ENCODE results near the gene PODXL2. TPM values are rescaled to one million over a fixed set of nuclear protein-coding genes. Genes with fewer than 3 reads are reported as not detected.

The PODXL2 gene
- total RNA-seq (1 to 10 TPM; 4.0 to 4.2 TPM), total RNA-seq (0.79 to 19.1 (median 4.6) reads per million in 172 experiments)
- 4.2 TPM for polyA plus RNA-seq (2013, experiment 1 of 2)
- polyA plus RNA-seq (2013, experiment 2 of 2): 3.7 TPM

- Mint-ChIP-seq H3K4me3 (peak within 1 kb of the TSS; percentile 90), H3K27me3 (peaks cover 36% of the 10 kb centered on the region), H3K4me1 (ENCODE audit: low read depth) (peaks cover 44% of the 10 kb centered on the region), H3K36me3 (ENCODE audit: low read depth) (no peaks in the 10 kb centered on the region), H3K9me3 (no peaks in the 10 kb centered on the region), H3K27ac (peak within 1 kb of the TSS; percentile 67)
- intact Hi-C loops (cut with DNase I, micrococcal nuclease): loop anchor here in 1 of 2 experiments (1.0 to 5.0 kb wide), 3 partner anchors 31 to 52 kb away; partner anchors contain the start of genes ABTB1 and MCM2
- H3K27me3 ChIP-seq (ENCODE audit: control insufficient read depth in 1 of 2, insufficient read depth in 2 of 2, low read length in 2 of 2): peaks cover 8 to 11% of the 10 kb centered on the region in 2 experiments
- H3K36me3 ChIP-seq (ENCODE audit: insufficient read depth, low read length): no peaks in the 10 kb centered on the region
- DNase-seq (peak in 9 of 14 experiments; percentile 12 to 77 (median 41)), ATAC-seq (ENCODE audit: poor library complexity) (peak; percentile 40)
- ChIA-PET CTCF (interaction anchor here (1.6 kb wide), 1 partner anchor 54 kb away, joined by 5 read pairs; no protein-coding TSS in a partner anchor), POLR2A (interaction anchor here (0.6 to 1.4 kb wide), 3 partner anchors 31 to 1794 kb away, joined by 3 to 5 read pairs (median 5); partner anchors contain the start of gene TPRA1)
- H3K4me1 ChIP-seq (ENCODE audit: insufficient read depth, low read length): peaks cover 29% of the 10 kb centered on the region
- peak within 1 kb of the TSS; percentile 65 for H3K4me3 ChIP-seq (ENCODE audit: low read length)
- no peaks in the 10 kb centered on the region for H3K9me3 ChIP-seq (ENCODE audit: control insufficient read depth in 1 of 2, insufficient read depth in 1 of 2, low read length in 2 of 2)
- no peak within 1 kb of the TSS for H3K27ac ChIP-seq (ENCODE audit: low read depth in 1 of 2, low read length in 2 of 2)
- no peak for TF ChIP-seq CTCF (IDR thresholded peaks at IDR 0.05)
Measured at GRCh38 chr3:127628788-127629466, at the start of gene PODXL2. Gene PODXL2 (plus strand): TSS chr3:127629185. CDS start chr3:127629220, 35 bp downstream.

DNA sequence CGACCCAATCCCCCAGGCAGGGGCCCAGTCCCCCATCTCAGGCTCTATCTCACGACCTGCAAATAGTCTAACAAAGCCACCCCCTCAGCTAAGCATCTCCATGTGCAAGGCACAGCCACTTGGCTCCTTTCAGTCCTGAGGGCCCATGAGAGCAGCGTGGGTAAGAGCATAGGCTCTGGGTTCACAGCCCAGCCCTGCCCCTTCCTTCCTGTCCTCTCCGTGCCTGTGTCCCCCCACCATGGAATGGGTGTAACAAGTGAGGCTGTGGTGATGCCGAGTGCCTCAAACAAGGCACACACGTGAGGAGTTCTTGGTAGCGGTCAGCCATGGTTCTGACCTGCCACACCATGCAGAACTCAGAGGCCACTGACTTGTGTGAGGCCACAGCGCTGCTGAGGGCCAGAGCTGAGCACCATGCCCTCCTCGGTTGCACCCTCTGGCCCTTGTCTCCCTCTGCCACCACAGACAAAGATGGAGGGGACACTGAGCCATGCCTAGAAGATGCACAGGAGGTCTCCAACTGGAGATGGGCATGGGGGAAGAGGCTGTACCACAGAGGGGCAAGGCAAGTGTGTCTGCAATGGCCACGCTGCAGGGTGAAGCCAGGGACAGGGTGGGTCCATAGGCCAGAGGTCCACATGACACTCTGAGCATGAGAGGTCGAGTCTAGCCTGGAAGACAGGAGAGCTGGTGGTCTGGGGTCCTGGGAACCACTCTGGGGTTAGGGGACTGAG is 48.5 kb upstream of the PODXL2 start:
- H3K4me3 Mint-ChIP-seq: no peak overlapping the region
- ChIA-PET POLR2A (no interaction called here), CTCF (no interaction called here)
- intact Hi-C loops (cut with DNase I, micrococcal nuclease): no loop called here
- peaks cover 7% of the 10 kb centered on the region for H3K36me3 Mint-ChIP-seq (ENCODE audit: low read depth)
- no peaks in the 10 kb centered on the region for H3K27me3 Mint-ChIP-seq
- Histone ChIP-seq H3K9me3 (ENCODE audit: control insufficient read depth in 1 of 2, insufficient read depth in 1 of 2, low read length in 2 of 2) (no peaks in the 10 kb centered on the region), H3K36me3 (ENCODE audit: insufficient read depth, low read length) (peaks cover 7% of the 10 kb centered on the region), H3K4me3 (ENCODE audit: low read length) (no peak overlapping the region), H3K27me3 (ENCODE audit: control insufficient read depth in 1 of 2, insufficient read depth in 2 of 2, low read length in 2 of 2) (no peaks in the 10 kb centered on the region), H3K4me1 (ENCODE audit: insufficient read depth, low read length) (peaks cover 14% of the 10 kb centered on the region), H3K27ac (ENCODE audit: low read depth in 1 of 2, low read length in 2 of 2) (no peak overlapping the region)
- H3K27ac Mint-ChIP-seq: no peak overlapping the region
- DNase-seq: no peak
- peaks cover 32% of the 10 kb centered on the region for H3K4me1 Mint-ChIP-seq (ENCODE audit: low read depth)
- no peak for ATAC-seq (ENCODE audit: poor library complexity)
- no peak for TF ChIP-seq CTCF (IDR thresholded peaks at IDR 0.05)
- no peaks in the 10 kb centered on the region for H3K9me3 Mint-ChIP-seq

GRCh38 chr3:127584734-127585133 is 44.3 kb upstream of the PODXL2 start:
- Histone ChIP-seq H3K36me3 (ENCODE audit: insufficient read depth, low read length) (peaks cover 2% of the 10 kb centered on the region), H3K4me3 (ENCODE audit: low read length) (no peak overlapping the region), H3K9me3 (ENCODE audit: control insufficient read depth in 1 of 2, insufficient read depth in 1 of 2, low read length in 2 of 2) (no peaks in the 10 kb centered on the region), H3K27me3 (ENCODE audit: control insufficient read depth in 1 of 2, insufficient read depth in 2 of 2, low read length in 2 of 2) (no peaks in the 10 kb centered on the region), H3K4me1 (ENCODE audit: insufficient read depth, low read length) (peaks cover 35% of the 10 kb centered on the region), H3K27ac (ENCODE audit: low read depth in 1 of 2, low read length in 2 of 2) (no peak overlapping the region)
- no peak for TF ChIP-seq CTCF (IDR thresholded peaks at IDR 0.05)
- ATAC-seq (ENCODE audit: poor library complexity) (no peak), DNase-seq (no peak)
- Mint-ChIP-seq H3K4me1 (ENCODE audit: low read depth) (peaks cover 54% of the 10 kb centered on the region), H3K9me3 (no peaks in the 10 kb centered on the region), H3K27ac (peak overlapping the region; percentile 38), H3K27me3 (no peaks in the 10 kb centered on the region), H3K4me3 (peak overlapping the region; percentile 62), H3K36me3 (ENCODE audit: low read depth) (no peaks in the 10 kb centered on the region)
- intact Hi-C loops (cut with DNase I, micrococcal nuclease): no loop called here
- POLR2A ChIA-PET: no interaction called here
- CTCF ChIA-PET: interaction anchor here (1.7 to 2.1 kb wide), 2 partner anchors 10 kb away, joined by 6 to 8 read pairs; no protein-coding TSS in a partner anchor

All from CD4-positive, alpha-beta T cell (primary cell).